ENCODE data around the gene HHIPL1.

DNA sequence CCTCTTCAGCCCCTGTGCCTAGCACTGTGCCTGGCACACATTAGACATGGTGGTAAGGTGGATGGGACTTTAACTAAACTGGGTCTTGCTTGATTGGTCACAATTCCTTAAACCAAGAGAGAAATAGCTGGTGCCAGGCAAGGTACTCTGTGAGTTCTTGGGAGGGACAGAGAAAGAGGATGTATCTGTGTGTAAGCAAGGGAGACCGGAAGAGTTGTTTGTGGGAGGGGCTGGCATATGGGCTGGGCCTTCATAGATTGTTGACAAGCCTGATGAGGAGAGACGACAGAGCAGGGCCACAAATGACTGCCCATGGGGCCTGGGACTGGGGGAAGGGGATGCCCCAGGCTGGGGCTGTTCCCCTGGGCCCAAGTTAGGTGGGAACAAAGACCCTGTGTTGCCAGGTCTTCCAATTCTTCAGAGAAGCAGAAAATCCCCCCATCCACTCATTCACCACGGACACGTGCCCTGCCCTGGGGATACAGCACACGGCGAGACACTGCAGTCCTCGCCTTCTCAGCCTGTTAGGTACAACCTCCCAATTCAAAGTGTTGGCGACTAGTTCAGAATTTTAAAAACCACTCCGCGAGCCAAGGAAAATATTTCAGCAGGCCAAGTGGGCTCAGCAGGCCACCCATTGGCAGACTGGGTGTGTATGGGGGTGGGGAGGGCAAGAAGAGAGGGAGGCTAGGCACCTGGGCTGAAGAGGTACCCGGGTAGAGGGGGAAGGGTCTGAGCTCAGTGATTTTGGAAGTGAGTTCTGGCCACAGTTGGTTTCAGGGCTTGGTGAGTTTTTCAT is 27.8 kb downstream of the HHIPL1 start:
- TF ChIP-seq, protein P1, sequence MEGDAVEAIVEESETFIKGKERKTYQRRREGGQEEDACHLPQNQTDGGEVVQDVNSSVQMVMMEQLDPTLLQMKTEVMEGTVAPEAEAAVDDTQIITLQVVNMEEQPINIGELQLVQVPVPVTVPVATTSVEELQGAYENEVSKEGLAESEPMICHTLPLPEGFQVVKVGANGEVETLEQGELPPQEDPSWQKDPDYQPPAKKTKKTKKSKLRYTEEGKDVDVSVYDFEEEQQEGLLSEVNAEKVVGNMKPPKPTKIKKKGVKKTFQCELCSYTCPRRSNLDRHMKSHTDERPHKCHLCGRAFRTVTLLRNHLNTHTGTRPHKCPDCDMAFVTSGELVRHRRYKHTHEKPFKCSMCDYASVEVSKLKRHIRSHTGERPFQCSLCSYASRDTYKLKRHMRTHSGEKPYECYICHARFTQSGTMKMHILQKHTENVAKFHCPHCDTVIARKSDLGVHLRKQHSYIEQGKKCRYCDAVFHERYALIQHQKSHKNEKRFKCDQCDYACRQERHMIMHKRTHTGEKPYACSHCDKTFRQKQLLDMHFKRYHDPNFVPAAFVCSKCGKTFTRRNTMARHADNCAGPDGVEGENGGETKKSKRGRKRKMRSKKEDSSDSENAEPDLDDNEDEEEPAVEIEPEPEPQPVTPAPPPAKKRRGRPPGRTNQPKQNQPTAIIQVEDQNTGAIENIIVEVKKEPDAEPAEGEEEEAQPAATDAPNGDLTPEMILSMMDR (IDR thresholded peaks at IDR 0.05): no peak
- no peak for TF ChIP-seq ZFX (IDR thresholded peaks at IDR 0.05; ENCODE audit: borderline replicate concordance)
